ENCODE results near the gene CLPTM1L. TPM values are rescaled to one million over a fixed set of nuclear protein-coding genes. Genes with fewer than 3 reads are reported as not detected.
"Not testable (repeated sequence)": the region's sequence is repeated elsewhere in the genome, so short reads cannot be mapped to it uniquely, and the experiment has no call there.

Gene CLPTM1L
- total RNA-seq, 1 experiment from 2014 or later, result 214 TPM

GRCh38 chr5:1328237-1329110 is 16.4 kb downstream of the CLPTM1L start:
- peak; percentile 49 for DNase-seq (ENCODE audit: low spot score)

DNA sequence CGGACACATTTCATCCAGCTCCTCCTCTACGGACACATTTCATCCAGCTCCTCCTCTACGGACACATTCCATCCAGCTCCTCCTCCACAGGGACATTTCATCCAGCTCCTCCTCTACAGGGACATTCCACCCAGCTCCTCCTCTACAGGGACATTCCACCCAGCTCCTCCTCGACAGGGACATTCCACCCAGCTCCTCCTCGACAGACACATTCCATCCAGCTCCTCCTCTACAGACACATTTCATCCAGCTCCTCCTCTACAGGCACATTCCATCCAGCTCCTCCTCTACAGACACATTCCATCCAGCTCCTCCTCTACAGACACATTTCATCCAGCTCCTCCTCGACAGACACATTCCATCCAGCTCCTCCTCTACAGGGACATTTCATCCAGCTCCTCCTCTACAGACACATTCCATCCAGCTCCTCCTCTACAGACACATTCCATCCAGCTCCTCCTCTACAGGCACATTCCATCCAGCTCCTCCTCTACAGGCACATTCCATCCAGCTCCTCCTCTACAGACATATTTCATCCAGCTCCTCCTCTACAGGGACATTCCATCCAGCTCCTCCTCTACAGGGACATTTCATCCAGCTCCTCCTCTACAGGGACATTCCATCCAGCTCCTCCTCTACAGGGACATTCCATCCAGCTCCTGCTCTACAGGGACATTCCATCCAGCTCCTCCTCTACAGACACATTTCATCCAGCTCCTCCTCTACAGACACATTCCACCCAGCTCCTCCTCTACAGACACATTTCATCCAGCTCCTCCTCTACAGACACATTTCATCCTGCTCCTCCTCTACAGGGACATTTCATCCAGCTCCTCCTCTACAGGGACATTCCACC is 17.8 kb downstream of the CLPTM1L start:
- not testable (repeated sequence) for DNase-seq (ENCODE audit: low spot score)

- DNase-seq (ENCODE audit: low spot score), result not testable (repeated sequence)
Observed at GRCh38 chr5:1326532-1326875, 18.4 kb downstream of the CLPTM1L start.

DNA sequence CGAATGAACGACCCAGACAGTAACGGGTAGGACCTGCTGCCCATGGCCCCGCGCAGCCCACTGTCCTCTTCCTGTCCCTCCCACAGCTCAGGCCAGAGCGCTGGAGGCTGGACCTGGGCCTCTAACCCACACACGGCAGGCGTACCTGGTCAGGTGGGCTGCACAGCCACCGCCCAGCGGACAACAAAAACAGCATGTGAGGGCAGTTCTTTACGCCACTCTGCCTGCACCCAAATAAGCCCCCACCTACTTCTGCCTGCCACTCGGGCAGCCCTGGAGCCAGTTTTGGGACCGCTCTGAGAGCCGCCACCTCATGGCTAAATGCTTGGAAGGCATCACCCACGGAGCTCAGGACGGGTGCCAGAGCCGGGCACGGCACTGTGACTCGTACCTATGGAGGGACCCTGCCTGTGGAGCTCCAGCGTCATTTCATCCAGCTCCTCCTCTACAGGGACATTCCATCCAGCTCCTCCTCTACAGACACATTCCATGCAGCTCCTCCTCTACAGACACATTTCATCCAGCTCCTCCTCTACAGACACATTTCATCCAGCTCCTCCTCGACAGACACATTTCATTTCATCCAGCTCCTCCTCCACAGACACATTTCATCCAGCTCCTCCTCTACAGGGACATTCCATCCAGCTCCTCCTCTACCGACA is 18.9 kb downstream of the CLPTM1L start:
- DNase-seq (ENCODE audit: low spot score), result no peak

- no peak for DNase-seq (ENCODE audit: low spot score)
Observed at GRCh38 chr5:1325191-1325741, 19.6 kb downstream of the CLPTM1L start.

DNA sequence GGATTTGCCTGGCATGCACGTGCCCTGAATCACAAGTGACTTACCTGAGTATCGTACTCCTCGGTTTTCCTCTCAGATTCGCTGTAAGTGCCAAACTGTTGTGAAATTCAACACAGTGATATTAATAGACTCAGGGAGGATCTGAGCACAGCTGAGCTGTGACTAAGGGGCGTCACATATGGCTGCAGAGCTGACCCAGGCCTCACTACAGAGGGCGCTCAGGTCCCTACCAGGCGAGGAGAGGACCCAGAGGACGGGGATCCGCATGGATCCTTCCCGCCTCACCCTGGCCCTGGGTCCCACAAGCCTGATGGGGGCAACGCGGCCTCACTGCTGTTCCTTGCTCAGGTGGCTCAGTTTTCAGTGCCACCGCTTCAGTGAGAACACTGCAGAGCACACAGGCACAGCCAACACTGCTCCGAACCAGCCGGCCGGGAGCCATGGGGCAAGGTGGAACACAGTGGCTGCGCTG is 20.1 kb downstream of the CLPTM1L start:
- no peak for DNase-seq (ENCODE audit: low spot score)

GRCh38 chr5:1324301-1324700 is 20.6 kb downstream of the CLPTM1L start:
- DNase-seq (ENCODE audit: low spot score), result no peak

GRCh38 chr5:1323803-1324173 is 21.1 kb downstream of the CLPTM1L start:
- no peak for DNase-seq (ENCODE audit: low spot score)

- no peak for DNase-seq (ENCODE audit: low spot score)
Observed at GRCh38 chr5:1322955-1323802, 21.7 kb downstream of the CLPTM1L start.

- no peak for DNase-seq (ENCODE audit: low spot score)
Observed at GRCh38 chr5:1322036-1322900, 22.6 kb downstream of the CLPTM1L start.

- no peak for DNase-seq (ENCODE audit: low spot score)
Observed at GRCh38 chr5:1321576-1321975, 23.3 kb downstream of the CLPTM1L start.

- DNase-seq (ENCODE audit: low spot score), result no peak
Observed at GRCh38 chr5:1320436-1321344, 24.2 kb downstream of the CLPTM1L start.

DNA sequence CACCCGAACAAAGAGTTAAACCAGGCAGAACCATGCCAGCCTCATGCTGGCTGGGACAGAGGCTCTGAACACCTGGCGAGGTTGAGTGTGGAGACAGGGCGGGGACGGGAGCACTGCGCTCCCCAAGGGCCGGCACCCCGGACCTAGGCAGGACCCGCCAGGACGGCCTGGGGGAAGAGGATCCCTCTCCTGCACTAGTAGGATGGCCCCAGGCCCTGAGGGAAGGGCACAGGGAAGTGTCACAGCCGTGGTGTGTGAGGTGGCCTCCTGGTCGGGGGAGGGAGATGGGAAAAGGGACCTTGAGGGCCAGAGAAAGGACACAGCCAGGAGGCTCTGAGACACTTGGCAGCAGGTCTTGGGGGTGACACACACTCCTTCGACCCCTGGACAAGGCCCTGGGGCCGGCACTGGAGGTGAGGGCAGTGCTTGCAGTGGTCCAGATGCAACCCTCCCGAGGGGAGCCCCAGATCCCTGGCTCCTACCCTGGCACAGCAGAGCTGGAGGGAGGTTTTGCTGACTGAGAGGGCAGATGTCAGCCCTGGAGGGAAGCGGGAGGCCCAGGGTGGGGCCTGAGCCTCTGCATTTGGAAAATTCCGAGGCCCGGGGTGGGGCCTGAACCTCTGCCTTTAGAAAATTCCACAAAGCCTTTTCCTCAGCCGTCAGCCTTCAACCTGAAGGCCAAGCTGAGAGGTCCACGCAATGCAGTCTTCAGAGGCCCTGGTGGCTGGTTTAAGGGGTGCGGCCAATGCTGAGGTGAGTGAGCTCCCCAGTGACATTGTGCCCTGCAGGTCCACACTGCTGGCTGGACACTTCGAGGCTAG is 25.3 kb downstream of the CLPTM1L start:
- no peak for DNase-seq (ENCODE audit: low spot score)

DNA sequence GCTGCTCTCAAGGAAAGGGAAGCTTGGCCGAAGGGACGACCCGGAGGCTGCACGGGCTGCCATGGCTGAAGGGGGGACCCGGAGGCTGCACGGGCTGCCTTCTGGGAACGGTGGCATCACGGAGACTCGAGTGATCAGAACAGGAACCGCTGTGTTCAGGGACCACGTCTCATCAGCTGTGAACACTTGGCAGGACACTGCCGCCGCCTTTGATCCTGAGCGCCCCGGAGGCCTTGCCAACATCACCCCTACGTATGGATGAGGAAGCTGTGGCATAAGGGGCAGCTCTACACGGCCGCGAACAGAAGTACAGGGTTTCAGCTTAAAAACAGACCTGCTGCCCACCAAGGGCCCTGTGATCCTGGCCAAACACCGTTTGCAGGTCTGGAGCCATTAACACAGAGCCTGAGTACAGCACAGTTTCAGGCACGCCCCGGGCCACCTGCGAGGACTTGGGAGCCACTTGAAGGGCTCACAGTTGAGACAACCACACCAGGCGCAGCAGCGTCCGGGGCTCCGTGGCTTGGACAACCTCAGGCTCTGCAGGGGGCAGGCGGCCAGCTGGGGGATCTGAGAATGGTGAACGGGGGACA is 26.1 kb downstream of the CLPTM1L start:
- no peak for DNase-seq (ENCODE audit: low spot score)

DNA sequence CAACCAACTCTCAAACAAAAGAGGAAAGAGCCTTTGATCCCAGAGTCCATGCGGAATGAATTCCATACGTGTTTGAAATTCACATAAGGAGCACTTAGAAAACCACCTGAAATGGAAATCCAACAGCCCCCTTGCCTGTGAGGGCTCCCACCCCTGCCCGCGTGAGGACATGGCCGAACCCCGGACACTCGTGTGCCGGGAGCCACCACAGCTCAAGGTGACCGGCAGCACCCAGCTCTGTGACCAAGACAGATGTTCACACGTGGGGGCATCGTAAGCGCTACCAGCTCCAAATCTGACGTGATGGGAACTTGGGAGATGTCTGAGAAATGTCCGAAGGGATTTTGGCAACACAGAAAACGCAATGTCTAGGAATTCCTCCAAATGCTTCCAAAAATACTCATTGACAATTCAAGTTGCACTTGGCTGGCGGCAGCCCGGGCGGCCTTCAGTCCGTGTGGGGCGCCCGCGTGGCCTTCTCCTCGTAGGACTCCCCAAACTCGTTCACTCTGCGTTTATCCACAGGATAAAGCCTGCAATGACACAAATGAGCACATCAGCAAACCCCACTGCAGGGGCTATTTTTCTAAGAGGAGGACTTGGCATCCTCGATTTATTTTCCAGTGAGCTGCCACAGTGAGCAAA is 26.9 kb downstream of the CLPTM1L start:
- DNase-seq (ENCODE audit: low spot score), result no peak

DNA sequence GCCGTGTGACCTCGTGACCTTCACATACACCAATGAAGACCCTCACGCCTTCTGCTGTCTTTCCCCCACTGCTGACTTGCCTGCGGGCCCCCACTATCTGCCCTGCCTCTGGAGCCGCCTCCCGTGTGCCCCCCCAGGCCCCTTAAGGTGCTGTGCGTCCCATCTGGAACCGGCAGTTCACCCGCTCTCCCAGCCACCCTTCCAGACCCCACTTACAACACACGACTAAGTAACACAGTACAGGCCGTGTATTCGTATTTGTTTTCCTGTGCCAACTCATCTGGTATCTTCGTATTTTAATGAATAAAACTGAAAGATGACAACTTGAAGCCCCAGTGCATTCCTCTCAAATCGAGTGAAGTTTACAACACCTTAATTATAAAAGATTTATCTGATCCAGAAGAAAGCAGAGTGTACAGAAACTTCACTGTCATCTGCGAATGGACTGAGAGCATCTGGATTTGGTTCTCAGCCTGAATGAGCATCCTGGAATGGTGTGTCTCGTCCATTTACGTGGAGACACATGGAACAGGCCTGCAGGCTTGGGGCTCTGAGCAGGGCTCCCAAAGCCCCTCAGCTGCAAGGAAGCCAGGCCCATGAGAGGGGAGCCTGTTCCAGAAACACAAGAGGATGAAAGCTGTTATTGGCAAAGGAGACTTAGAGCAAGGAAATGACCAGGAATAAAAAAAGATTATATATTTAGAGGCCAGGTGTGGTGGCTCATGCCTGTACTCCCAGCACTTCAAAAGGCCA is 28.1 kb downstream of the CLPTM1L start:
- no peak for DNase-seq (ENCODE audit: low spot score)

Data from H4 (cell line).